ENCODE data around the gene SPARCL1.

GRCh38 chr4:87517621-87518020, 11.6 kb downstream of the SPARCL1 start:
- no peak for TF ChIP-seq EZH2 (IDR thresholded peaks at IDR 0.05; ENCODE audit: low read length)
- TF ChIP-seq, protein P1, sequence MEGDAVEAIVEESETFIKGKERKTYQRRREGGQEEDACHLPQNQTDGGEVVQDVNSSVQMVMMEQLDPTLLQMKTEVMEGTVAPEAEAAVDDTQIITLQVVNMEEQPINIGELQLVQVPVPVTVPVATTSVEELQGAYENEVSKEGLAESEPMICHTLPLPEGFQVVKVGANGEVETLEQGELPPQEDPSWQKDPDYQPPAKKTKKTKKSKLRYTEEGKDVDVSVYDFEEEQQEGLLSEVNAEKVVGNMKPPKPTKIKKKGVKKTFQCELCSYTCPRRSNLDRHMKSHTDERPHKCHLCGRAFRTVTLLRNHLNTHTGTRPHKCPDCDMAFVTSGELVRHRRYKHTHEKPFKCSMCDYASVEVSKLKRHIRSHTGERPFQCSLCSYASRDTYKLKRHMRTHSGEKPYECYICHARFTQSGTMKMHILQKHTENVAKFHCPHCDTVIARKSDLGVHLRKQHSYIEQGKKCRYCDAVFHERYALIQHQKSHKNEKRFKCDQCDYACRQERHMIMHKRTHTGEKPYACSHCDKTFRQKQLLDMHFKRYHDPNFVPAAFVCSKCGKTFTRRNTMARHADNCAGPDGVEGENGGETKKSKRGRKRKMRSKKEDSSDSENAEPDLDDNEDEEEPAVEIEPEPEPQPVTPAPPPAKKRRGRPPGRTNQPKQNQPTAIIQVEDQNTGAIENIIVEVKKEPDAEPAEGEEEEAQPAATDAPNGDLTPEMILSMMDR (optimal IDR thresholded peaks at IDR 0.05 in 1 of 3, IDR thresholded peaks at IDR 0.05 in 1 of 3, conservative IDR thresholded peaks at IDR 0.05 in 1 of 3; ENCODE audit: extremely low read depth in 1 of 3, insufficient read depth in 2 of 3, low read length in 3 of 3), result no peak
